GM12878 (cell line): ENCODE results near the gene CHD6. TPM values are rescaled to one million over a fixed set of nuclear protein-coding genes. Genes with fewer than 3 reads are reported as not detected.

Source experiments
- ATAC-seq: fragments of 200-7000 bp; cut with Tn5 transposase; 3 replicates; pipeline ENCODE4 v1.9.1; 2020; ENCODE audit warnings: mild to moderate bottlenecking, moderate library complexity
- BruUV-seq: library from RNA; stranded (reverse); fragments of 400-500 nt; replicated peaks from 2 replicates; lab custom pipeline; 2021; lab: Mats Ljungman, UMichigan
- CTCF ChIA-PET: fragments of 300-600 bp; sonication (Branson Sonifier 250); formaldehyde crosslinking; extraction: SDS; loops from one replicate; lab custom pipeline; 2021; ENCODE audit warnings: inconsistent platforms; lab: Yijun Ruan, JAX
- POLR2A ChIA-PET: fragments of 350-600 bp; formaldehyde crosslinking; extraction: SDS; loops from one replicate; lab custom pipeline; 2021; ENCODE audit warnings: inconsistent platforms; lab: Charles Lee
- RAD21 ChIA-PET: fragments of 300-600 bp; sonication (Branson Sonifier 250); formaldehyde crosslinking; loops from one replicate; lab custom pipeline; 2023; ENCODE audit warnings: antibody characterized with exemption; ENCODE audit not compliant: unreplicated experiment; lab: Charles Lee
- SMC1A ChIA-PET: fragments of 300-600 bp; sonication (Branson Sonifier 250); formaldehyde crosslinking; loops from one replicate; lab custom pipeline; 2023; ENCODE audit not compliant: unreplicated experiment, uncharacterized antibody; lab: Charles Lee
- DNase-seq: peaks from one replicate; pipeline ENCODE4 v3.0.0-alpha.2; 2011; ENCODE audit warnings: low read depth, low spot score
- FAIRE-seq: peaks from 3 replicates; lab custom pipeline; 2011; peaks lifted over from hg19 to GRCh38; lab: Jason Lieb, UNC
- H2AFZ ChIP-seq: 2 replicates; pipeline ENCODE4 v1.6.0; 2011; ENCODE audit warnings: low read depth, low read length, control low read depth; ENCODE audit not compliant: control insufficient read depth
- H3K27ac ChIP-seq: 2 replicates; pipeline ENCODE4 v1.5.1; 2011; ENCODE audit warnings: control low read depth; ENCODE audit not compliant: control insufficient read depth, insufficient read depth
- H3K27me3 ChIP-seq, 2 experiments: replicated peaks in 1 of 2; 2 replicates each; pipeline versions ENCODE4 v1.6.0 to v1.6.1; 2011; ENCODE audit warnings: low read length in 1 of 2; ENCODE audit not compliant: control insufficient read depth in 2 of 2, insufficient read depth in 2 of 2
- H3K36me3 ChIP-seq, 2 experiments: 2 replicates each; pipeline ENCODE4 v1.5.1; 2011; ENCODE audit warnings: low read length in 1 of 2; ENCODE audit not compliant: control insufficient read depth in 2 of 2, insufficient read depth in 2 of 2
- H3K4me1 ChIP-seq: 2 replicates; pipeline ENCODE4 v1.6.1; 2011; ENCODE audit warnings: mild to moderate bottlenecking, low read length, moderate library complexity, mixed read lengths; ENCODE audit not compliant: control insufficient read depth, insufficient read depth
- H3K4me2 ChIP-seq: 2 replicates; pipeline ENCODE4 v1.6.0; 2011; ENCODE audit warnings: control low read depth; ENCODE audit not compliant: control insufficient read depth, insufficient read depth
- H3K4me3 ChIP-seq: fragments of 200-600 bp; sonication (generic); 2 replicates; pipeline ENCODE4 v1.5.1; 2016
- H3K79me2 ChIP-seq: 2 replicates; pipeline ENCODE4 v1.6.0; 2011; ENCODE audit warnings: low read length; ENCODE audit not compliant: control insufficient read depth, insufficient read depth
- H3K9ac ChIP-seq: 2 replicates; pipeline ENCODE4 v1.8.0; 2011; ENCODE audit warnings: low read length, control low read depth, mixed read lengths; ENCODE audit not compliant: control insufficient read depth, insufficient read depth
- H3K9me3 ChIP-seq: replicated peaks from 3 replicates; pipeline ENCODE4 v1.5.1; 2011; ENCODE audit warnings: mild to moderate bottlenecking, low read length; ENCODE audit not compliant: control insufficient read depth, insufficient read depth
- H4K20me1 ChIP-seq: 2 replicates; pipeline ENCODE4 v1.6.0; 2011; ENCODE audit not compliant: control insufficient read depth, insufficient read depth
- CBX5 ChIP-seq: sonication (generic); IDR thresholded peaks from 2 replicates; pipeline ENCODE4 v1.6.1; 2016; ENCODE audit warnings: low read depth, moderate library complexity, mild to moderate bottlenecking, inconsistent platforms
- ESRRA ChIP-seq: IDR thresholded peaks from 2 replicates; pipeline ENCODE4 v1.6.1; 2012; ENCODE audit warnings: mild to moderate bottlenecking, low read length, improper control_type of control experiment
- MTA2 ChIP-seq: fragments of 450-650 bp; IDR thresholded peaks from 2 replicates; pipeline ENCODE4 v1.6.1; 2016; ENCODE audit warnings: low read depth, mild to moderate bottlenecking, moderate library complexity
- MTA3 ChIP-seq: IDR thresholded peaks from 2 replicates; pipeline ENCODE4 v1.6.1; 2012; ENCODE audit warnings: low read length, inconsistent platforms, borderline replicate concordance
- NFIC ChIP-seq: IDR thresholded peaks from 2 replicates; pipeline ENCODE4 v1.6.1; 2012; ENCODE audit warnings: low read depth, mild to moderate bottlenecking, inconsistent platforms, low read length, moderate library complexity
- PML ChIP-seq: IDR thresholded peaks from 2 replicates; pipeline ENCODE4 v1.6.1; 2012; ENCODE audit warnings: low read length, inconsistent platforms
- POU2F2 ChIP-seq: IDR thresholded peaks from 3 replicates; pipeline ENCODE4 v1.6.1; 2011; ENCODE audit warnings: low read depth, mild to moderate bottlenecking, low read length, borderline replicate concordance
- RB1 ChIP-seq: fragments of 450-650 bp; formaldehyde crosslinking; IDR thresholded peaks from 2 replicates; pipeline ENCODE4 v1.6.1; 2017; ENCODE audit warnings: mild to moderate bottlenecking, borderline replicate concordance
- RFX5 ChIP-seq: IDR thresholded peaks from 2 replicates; pipeline ENCODE4 v1.6.1; 2011; ENCODE audit warnings: low read depth, low read length, improper control_type of control experiment
- SMAD5 ChIP-seq: IDR thresholded peaks from 2 replicates; pipeline ENCODE4 v1.6.1; 2016; ENCODE audit warnings: antibody characterized with exemption, low read depth
- SREBF1 ChIP-seq: IDR thresholded peaks from 2 replicates; pipeline ENCODE4 v1.6.1; 2012; ENCODE audit warnings: mild to moderate bottlenecking, low read length
- TCF3 ChIP-seq: IDR thresholded peaks from 2 replicates; pipeline ENCODE4 v1.6.1; 2012; ENCODE audit warnings: low read depth, mild to moderate bottlenecking, low read length, borderline replicate concordance; ENCODE audit not compliant: insufficient read depth
- YY1 ChIP-seq: IDR thresholded peaks from 2 replicates; pipeline ENCODE4 v1.6.1; 2011; ENCODE audit warnings: low read depth, mild to moderate bottlenecking, low read length
- ZSCAN29 ChIP-seq: fragments of 450-650 bp; IDR thresholded peaks from 2 replicates; pipeline ENCODE4 v1.6.1; 2017; ENCODE audit warnings: mild to moderate bottlenecking, moderate library complexity
- WGBS: methylation state at CpG from one replicate; pipeline ENCODE4 v1.1.6; 2016; ENCODE audit warnings: low lambda C conversion rate; ENCODE audit not compliant: insufficient replicate concordance, insufficient coverage; ENCODE audit errors: missing lambda C conversion rate; 5-methylcytosine and 5-hydroxymethylcytosine counted together
- in situ Hi-C: fragments of 300-500 bp; cut with MboI; formaldehyde crosslinking; loops from 9 replicates; pipeline ENCODE4 v1.14.3; 2018; ENCODE audit warnings: mixed read lengths
- intact Hi-C: fragments of 100-400 bp; cut with micrococcal nuclease; formaldehyde crosslinking; loops from one replicate; pipeline ENCODE4 v1.14.2; 2022; ENCODE audit not compliant: unreplicated experiment
- polyA plus RNA-seq, 11 experiments: library from polyadenylated mRNA; depleted of rRNA in 4 of 11; unstranded in 6 of 11; stranded (reverse) in 5 of 11; fragments of >200 nt; fragmentation: Nextera tagmentation in 4 of 11; fragmentation: Illumina TruSeq in 1 of 11; extraction: Ambion mirVana in 4 of 11; extraction: Trizol in 1 of 11; gene quantifications; 1 replicate in 1 of 11; 2 replicates in 10 of 11; pipeline versions ENCODE4 v1.2.1 to v1.2.3, GENCODE V29; 2011 to 2016; ENCODE audit warnings: inconsistent platforms in 2 of 11, missing spikeins in 2 of 11, low read depth in 1 of 11
- total RNA-seq, 4 experiments: library from RNA; depleted of rRNA in 3 of 4; stranded (reverse); fragments of >200 nt in 3 of 4; fragmentation: Illumina TruSeq in 1 of 4; extraction: Trizol in 1 of 4; gene quantifications; 2 replicates each; pipeline versions ENCODE4 v1.2.1 to v1.2.3, GENCODE V29; 2013 to 2021

Gene CHD6
- total and polyA plus RNA-seq, 10 of the 15 experiments (the other 5 are each of a cell fraction or from before 2014, with no cell fraction given), result 4.3 to 25.5 (median 17.1) TPM

- no peak overlapping the region for H3K4me2 ChIP-seq
- no peaks in the 10 kb centered on the region for H3K4me1 ChIP-seq
- H3K27ac ChIP-seq, result no peak overlapping the region
- no peak for TF ChIP-seq SREBF1
- TF ChIP-seq TCF3, result no peak
- no peak for TF ChIP-seq POU2F2
- no peak for TF ChIP-seq ESRRA
- no peak for TF ChIP-seq RFX5
- TF ChIP-seq MTA2, result no peak
- TF ChIP-seq SMAD5, result no peak
- no peak for TF ChIP-seq RB1
- no peak for TF ChIP-seq PML
- TF ChIP-seq CBX5, result no peak
- no peak for TF ChIP-seq MTA3
- TF ChIP-seq NFIC, result no peak
- no peak for TF ChIP-seq YY1
- TF ChIP-seq ZSCAN29, result no peak
- FAIRE-seq (no peak), DNase-seq (no peak), ATAC-seq (no peak)
- no peak overlapping the region for H2AFZ ChIP-seq
- peaks cover 22% of the 10 kb centered on the region for H3K79me2 ChIP-seq
- in situ Hi-C loops, result no loop called here
- no TSS peak for BruUV-seq
- H4K20me1 ChIP-seq, result no peaks in the 10 kb centered on the region
- SMC1A ChIA-PET, result interaction anchor here (0.8 to 1.7 kb wide), 7 partner anchors 8 to 39 kb away, joined by 3 to 6 read pairs (median 4); no protein-coding TSS in a partner anchor
- intact Hi-C loops, result no loop called here
- RAD21 ChIA-PET, result interaction anchor here (0.9 to 1.0 kb wide), 2 partner anchors 10 to 82 kb away, joined by 3 read pairs; no protein-coding TSS in a partner anchor
- CTCF ChIA-PET, result interaction anchor here (4.5 kb wide), 1 partner anchor 12 kb away, joined by 22 read pairs; no protein-coding TSS in a partner anchor
- H3K27me3 ChIP-seq, result no peaks in the 10 kb centered on the region
- H3K9ac ChIP-seq, result no peak overlapping the region
- POLR2A ChIA-PET, result interaction anchor here (0.5 to 1.0 kb wide), 2 partner anchors 13 to 36 kb away, joined by 3 to 6 read pairs; no protein-coding TSS in a partner anchor
- H3K36me3 ChIP-seq, result no peaks in the 10 kb centered on the region
- H3K4me3 ChIP-seq, result no peak overlapping the region
- WGBS, result 54% methylated on average over 2 of the region's 2 CpGs
- peaks cover 4% of the 10 kb centered on the region; the same call in 2 of the 3 replicates for H3K9me3 ChIP-seq
These were observed 44.2 kb downstream of the CHD6 start for GRCh38 chr20:41573955-41574354.
